ENCODE results near the gene JAGN1.
A peak's percentile ranks its signal among the peaks of the same experiment; 100 is the strongest.
"Not testable (repeated sequence)": the region's sequence is repeated elsewhere in the genome, so short reads cannot be mapped to it uniquely, and the experiment has no call there.

JAGN1 gene

GRCh38 chr3:9869955-9870354, 20.5 kb upstream of the JAGN1 start:
- no peak for DNase-seq

GRCh38 chr3:9870978-9871377, 19.4 kb upstream of the JAGN1 start:
- DNase-seq, result no peak

DNA sequence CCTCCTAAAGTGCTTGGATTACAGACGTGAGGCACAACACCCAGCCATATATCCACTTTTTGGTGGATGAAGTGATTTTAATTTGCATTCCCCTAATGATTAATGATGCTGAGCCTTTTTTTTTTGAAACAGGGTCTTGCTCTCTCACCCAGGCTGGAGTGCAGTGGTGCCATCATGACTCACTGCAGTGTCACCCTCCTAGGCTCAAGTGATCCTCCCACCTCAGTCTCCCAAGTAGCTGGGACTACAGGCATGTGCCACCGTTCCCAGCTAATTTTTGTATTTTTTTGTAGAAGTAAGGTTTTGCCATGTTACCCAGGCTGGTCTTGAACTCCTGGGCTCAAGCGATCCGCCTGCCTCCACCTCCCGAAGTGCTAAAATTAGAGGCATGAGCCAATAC, 18.3 kb upstream of the JAGN1 start:
- DNase-seq, result not testable (repeated sequence)

GRCh38 chr3:9875448-9875847, 15.0 kb upstream of the JAGN1 start:
- no peak for DNase-seq

- not testable (repeated sequence) for DNase-seq
Observed at GRCh38 chr3:9876255-9876654, 14.2 kb upstream of the JAGN1 start.

GRCh38 chr3:9876991-9877390, 13.4 kb upstream of the JAGN1 start:
- DNase-seq, result no peak

DNA sequence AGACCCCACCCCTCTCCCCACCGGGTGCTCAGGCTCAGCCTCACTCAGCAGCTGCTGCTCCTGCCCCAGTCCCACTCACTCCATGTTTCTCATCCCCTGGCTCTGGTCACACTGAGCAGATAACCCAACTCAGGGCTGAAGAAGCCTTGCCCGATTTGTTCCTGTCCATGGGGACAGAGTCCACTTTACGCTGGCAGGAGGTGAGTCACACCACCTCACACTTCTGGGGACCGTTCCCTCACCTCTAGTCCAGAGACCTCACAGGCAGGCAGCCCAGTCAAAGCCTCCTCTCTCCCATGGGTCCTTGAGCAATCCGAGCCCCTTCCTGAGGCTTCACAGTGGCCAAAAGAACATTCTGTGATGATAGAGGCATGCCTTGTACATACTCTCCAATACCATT, 11.7 kb upstream of the JAGN1 start:
- no peak for DNase-seq

GRCh38 chr3:9879830-9880549, 10.4 kb upstream of the JAGN1 start, which contains the start of gene CIDEC:
Gene CIDEC (minus strand): TSS chr3:9880253. CDS start chr3:9878486, 1,767 bp downstream.
- DNase-seq, result peak; percentile 20

DNA sequence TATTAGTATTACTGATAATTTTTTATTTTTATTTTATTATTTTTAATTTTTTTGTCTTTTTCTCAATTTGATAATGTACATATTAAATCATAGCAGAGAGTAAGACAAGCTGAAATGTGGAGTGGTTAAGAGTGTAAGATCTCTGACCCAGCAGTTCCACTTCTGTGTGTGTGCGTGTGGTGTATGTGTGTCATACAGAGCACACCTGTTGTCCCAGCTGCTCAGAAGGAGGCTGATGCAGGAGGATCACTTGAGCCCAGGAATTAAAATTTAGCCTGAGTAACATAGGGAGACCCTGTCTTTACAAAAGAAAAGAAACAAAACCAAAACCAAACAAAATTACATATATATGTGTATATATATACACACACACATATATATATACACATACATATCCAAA, 9.0 kb upstream of the JAGN1 start:
- peak; percentile 34 for DNase-seq

- no peak for DNase-seq
Observed at GRCh38 chr3:9883706-9884554, 6.5 kb upstream of the JAGN1 start.

DNA sequence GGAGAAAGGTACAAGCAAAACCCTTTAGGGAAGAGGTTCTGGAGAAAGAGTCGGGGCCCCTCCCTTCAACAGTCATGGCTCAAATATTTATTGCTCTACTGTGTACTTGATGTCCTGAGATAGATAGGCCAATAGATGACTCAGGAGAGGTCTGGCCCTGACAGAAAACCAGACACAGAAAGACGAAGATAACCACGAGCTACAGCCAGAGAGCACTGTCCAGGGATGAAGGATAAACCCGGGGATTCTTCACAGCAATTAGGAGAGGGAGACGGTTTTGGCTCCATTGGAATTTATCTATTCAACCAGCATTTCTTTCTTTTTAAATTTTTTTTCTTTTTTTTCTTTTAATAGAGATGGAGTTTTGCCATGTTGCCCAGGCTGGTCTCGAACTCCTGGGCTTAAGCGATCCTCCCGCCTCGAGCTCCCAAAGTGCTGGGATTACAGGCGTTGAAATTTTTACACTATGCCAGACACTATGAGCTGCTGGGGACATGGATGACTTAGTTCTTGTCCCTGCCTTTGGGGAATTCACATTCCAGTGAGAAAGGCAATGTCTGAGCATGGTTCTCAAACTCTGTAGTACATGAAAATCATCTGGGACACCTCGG, 5.8 kb upstream of the JAGN1 start:
- no peak for DNase-seq

- DNase-seq, result no peak
Observed at GRCh38 chr3:9886328-9886727, 4.1 kb upstream of the JAGN1 start.

DNA sequence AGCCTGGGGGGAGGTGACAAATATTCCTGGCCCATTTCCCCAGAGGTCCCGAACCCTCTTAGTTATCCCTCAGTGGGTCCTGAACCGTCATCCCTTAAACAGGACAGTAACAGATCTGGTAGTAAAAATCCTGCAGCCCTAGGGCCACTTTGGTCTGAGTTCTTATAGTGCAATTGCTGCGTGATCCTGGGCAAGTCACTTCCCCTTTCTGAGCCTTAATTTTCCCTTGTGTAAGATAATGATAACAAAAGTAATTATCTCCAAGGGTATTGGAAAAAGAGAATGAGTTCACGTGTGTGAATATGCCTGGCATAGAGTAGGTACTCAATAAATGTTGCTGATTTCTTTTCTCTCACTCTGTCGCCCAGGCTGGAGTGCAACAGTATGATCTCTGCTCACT, 2.9 kb upstream of the JAGN1 start:
- no peak for DNase-seq

DNA sequence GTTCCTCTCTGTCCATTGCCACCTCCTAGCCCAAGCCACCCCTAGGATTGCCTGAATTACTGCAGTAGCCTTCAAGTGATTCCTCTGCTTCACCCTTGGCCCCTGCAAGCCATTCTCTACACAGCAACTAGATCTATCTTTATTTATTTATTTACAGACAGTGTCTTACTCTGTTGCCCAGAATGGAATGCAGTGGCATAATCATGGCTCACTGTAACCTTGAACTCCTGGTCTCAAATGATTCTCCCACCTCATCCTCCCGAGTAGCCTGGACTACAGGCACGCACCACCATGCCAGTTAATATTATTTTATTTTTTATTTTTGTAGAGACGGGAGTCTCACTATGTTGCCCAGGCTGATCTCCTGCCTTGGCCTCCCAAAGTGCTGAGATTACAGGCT, 1.9 kb upstream of the JAGN1 start:
- no peak for DNase-seq

DNA sequence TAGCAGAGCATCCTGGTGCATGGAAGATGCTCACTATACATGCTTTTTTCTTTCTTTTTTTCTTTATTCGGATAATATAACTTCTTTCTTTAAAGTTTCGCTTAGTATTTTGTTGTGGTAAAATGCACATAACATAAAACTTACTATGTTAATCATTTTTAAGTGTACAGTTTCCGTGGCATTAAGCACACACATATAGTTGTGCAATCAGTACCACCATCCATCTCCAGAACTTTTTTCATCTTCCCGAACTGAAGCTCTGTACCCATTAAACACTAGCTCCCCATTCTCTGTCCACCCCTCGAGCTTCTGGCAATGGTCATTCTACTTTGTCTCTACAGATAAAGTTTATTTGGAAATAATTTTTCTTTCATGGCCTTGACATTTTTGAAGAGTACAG, 1.0 kb upstream of the JAGN1 start:
- no peak for DNase-seq

GRCh38 chr3:9891072-9891622, 737 bp downstream of the JAGN1 start:
- DNase-seq, result no peak

DNA sequence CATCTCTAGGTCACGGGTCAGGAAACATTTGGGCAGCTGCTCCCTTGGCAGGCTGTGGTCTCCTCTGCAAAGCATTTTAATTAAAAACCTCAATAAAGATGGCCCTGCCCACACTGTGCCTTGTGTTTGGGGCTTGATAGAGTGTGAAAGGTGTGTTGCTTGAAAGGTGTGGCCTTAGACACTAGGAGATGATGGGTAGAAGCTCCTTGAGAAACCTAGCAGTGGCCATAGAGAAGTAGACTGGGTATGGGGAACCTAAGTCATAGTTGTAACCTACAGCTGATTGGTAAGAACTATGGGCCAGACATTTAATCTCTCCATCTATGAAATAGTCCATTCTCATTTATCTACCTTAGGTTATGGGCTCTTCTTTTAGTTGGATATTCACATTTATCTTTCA, 3.3 kb downstream of the JAGN1 start:
- DNase-seq, result no peak

DNA sequence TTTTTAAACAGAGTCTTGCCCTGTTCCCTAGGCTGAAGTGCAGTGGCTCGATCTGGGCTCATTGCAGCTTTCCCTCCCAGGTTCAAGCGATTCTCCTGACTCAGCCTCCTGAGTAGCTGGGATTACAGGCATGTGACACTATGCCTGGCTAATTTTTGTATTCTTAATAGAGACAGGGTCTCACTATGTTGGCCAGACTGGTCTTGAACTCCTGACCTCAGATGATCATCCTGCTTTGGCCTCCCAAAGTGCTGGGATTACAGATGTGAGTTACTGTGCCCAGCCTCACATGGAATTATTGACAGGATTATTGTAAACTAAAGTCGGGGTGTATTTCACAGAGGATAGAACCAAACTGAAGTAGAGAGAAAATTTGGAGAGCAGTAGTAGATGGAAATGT, 5.3 kb downstream of the JAGN1 start:
- not testable (repeated sequence) for DNase-seq

DNA sequence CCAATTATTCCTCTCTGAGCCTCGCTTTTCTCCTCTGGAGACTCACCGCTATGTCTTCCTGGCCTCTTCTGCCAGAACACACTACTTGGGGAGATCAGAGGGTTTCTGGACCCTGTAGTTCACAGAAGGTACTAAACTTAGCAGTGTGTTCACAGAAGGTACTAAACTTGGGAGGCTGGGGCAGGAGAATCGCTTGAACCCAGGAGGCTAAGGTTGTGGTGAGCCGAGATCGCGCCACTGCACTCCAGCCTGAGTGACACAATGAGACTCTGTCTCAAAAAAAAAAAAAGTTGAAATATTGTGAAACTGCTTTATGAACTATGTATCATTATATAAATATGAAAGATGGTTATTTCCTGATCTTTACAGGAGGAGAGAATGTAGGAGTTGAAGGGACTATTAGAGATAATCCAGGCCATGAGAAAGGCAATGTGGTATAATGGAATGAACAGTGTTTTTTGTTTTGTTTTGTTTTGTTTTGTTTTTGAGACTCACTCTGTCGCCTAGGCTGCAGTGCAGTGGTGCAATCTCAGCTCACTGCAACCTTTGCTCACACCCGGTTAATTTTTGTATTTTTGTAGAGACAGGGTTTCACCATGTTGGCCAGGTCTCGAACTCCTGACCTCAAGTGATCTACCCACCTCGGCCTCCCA, 6.5 kb downstream of the JAGN1 start:
- DNase-seq, result not testable (repeated sequence)

- DNase-seq, result peak; percentile 33
Observed at GRCh38 chr3:9897408-9898372, 7.3 kb downstream of the JAGN1 start.

DNA sequence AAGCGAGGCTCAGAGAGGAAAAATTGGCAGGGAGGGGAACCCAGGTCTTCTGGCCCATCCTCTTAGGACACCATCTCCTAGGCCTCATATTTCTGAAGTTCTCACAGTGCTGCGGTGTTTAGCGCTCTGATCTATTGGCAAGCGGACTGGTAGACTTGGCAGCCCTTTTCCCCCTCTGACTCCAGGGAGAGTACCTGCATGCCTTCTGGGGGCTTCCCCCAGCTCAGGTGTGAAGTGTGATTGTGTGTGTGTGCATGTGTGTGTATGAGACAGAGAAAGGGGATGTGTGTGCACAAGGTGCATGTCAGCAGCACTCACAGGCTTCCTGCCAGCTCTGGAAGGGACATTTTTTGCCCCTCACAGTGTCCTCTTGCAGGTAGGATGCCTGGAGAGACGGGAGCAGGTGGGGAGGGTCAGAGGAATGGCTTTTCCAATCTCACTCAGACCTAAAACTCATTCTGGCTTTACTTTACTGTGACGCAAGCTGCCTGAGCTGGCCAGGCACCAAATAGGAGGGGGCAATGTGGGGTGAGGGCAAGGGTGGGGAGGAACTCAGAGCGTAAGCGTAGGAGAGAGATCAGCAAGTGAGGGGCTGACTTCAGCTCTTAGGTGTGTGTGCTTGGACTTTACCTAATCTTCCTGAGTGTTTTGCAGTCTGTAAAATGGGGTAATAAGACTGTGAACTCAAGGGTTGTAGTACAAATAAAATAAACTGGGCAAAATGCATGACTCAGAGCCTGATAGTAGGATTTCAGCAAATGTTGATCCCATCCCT, 8.2 kb downstream of the JAGN1 start:
- no peak for DNase-seq
